ENCODE data around the gene ARPIN.

GRCh38 chr15:89904519-89904918 lies 8.2 kb downstream of the ARPIN start:
- no peak for TF ChIP-seq CTCF (IDR thresholded peaks at IDR 0.05; ENCODE audit: low read depth, low read length)
- no peak for TF ChIP-seq MAX (IDR thresholded peaks at IDR 0.05; ENCODE audit: low read depth, low read length)
- no peak for TF ChIP-seq POLR2A (IDR thresholded peaks at IDR 0.05; ENCODE audit: extremely low read depth, insufficient read length)

Measured in NB4 (cell line).